Right lobe of liver (tissue), 4 donors: Measurements from ENCODE around the gene FAM219A.

Experiments
- POLR2A ChIP-seq: fragments of 450-650 bp; IDR thresholded peaks from one replicate; pipeline ENCODE4 v1.6.1; 2017; ENCODE audit warnings: antibody characterized with exemption, mild to moderate bottlenecking
- TF ChIP-seq, protein P1 (sequence below), 4 donors: fragments of 200-600 bp in 3 of 4; fragments of 450-650 bp in 1 of 4; IDR thresholded peaks; one replicate each; pipeline versions ENCODE4 v1.5.1 to v1.8.0; 2016 to 2022; ENCODE audit warnings: antibody characterized with exemption in 4 of 4, mild to moderate bottlenecking in 2 of 4
- donor health status: DM: no; HTN: no; CAD: no.
- donor health status: DM: no; HTN: no; CAD: no.
- donor health status: DM: no; HTN: yes; CAD: no.

DNA sequence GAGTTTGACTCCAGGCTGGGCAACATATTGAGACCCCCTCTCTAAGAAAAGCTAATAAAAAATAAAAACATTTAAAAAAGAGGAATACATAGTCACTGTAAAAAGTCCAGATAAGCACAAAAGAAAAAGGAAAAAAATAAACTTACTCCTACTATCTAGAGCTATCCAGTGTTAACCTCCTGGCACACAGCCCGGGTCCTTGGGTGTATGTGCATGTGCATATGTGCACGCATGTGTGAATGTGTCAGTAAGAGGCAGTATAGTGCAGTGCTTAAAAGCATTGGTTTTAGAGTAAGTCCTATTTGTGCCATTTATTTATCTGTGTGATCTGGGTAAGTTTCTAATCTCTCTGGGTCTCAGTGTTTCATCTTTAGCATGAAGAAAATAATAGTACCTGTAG lies 26.7 kb downstream of the FAM219A start:
- TF ChIP-seq, protein P1, sequence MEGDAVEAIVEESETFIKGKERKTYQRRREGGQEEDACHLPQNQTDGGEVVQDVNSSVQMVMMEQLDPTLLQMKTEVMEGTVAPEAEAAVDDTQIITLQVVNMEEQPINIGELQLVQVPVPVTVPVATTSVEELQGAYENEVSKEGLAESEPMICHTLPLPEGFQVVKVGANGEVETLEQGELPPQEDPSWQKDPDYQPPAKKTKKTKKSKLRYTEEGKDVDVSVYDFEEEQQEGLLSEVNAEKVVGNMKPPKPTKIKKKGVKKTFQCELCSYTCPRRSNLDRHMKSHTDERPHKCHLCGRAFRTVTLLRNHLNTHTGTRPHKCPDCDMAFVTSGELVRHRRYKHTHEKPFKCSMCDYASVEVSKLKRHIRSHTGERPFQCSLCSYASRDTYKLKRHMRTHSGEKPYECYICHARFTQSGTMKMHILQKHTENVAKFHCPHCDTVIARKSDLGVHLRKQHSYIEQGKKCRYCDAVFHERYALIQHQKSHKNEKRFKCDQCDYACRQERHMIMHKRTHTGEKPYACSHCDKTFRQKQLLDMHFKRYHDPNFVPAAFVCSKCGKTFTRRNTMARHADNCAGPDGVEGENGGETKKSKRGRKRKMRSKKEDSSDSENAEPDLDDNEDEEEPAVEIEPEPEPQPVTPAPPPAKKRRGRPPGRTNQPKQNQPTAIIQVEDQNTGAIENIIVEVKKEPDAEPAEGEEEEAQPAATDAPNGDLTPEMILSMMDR (IDR thresholded peaks at IDR 0.05), result no peak
- TF ChIP-seq POLR2A, result no peak
